HepG2 (cell line): ENCODE measurements around the gene ZNF513. TPM values are rescaled to one million over a fixed set of nuclear protein-coding genes. Genes with fewer than 3 reads are reported as not detected.
A peak's percentile ranks its signal among the peaks of the same experiment; 100 is the strongest.

Source experiments
- NFIB ChIP-seq: sonication (generic); formaldehyde crosslinking; IDR thresholded peaks from 2 replicates; pipeline ENCODE4 v1.9.0; 2021; ENCODE audit warnings: missing genetic modification reagents, mild to moderate bottlenecking, borderline replicate concordance
- NFRKB ChIP-seq: fragments of 450-650 bp; IDR thresholded peaks from 2 replicates; pipeline ENCODE4 v1.6.1; 2017
- NR2F2 ChIP-seq: IDR thresholded peaks from 2 replicates; pipeline ENCODE4 v1.6.1; 2012; ENCODE audit warnings: low read depth, inconsistent platforms, borderline replicate concordance
- ONECUT2 ChIP-seq: sonication (generic); formaldehyde crosslinking; IDR thresholded peaks from 2 replicates; pipeline ENCODE4 v1.4.0; 2020; ENCODE audit warnings: missing genetic modification reagents
- PBX3 ChIP-seq: sonication (generic); formaldehyde crosslinking; IDR thresholded peaks from 2 replicates; pipeline ENCODE4 v1.8.1; 2023; ENCODE audit warnings: missing genetic modification reagents, inconsistent platforms, borderline replicate concordance
- PLRG1 ChIP-seq: fragments of 450-650 bp; conservative IDR thresholded peaks from 2 replicates; pipeline ENCODE4 v1.6.1; 2016
- POLR2G ChIP-seq: fragments of 200-400 bp; formaldehyde crosslinking; IDR thresholded peaks from 2 replicates; pipeline ENCODE4 v1.6.1; 2018; ENCODE audit warnings: mild to moderate bottlenecking, low read depth, low read length, moderate library complexity
- SIN3A ChIP-seq: IDR thresholded peaks from 2 replicates; pipeline ENCODE4 v1.6.1; 2011; ENCODE audit warnings: low read depth, mild to moderate bottlenecking, control low read depth, low read length, borderline replicate concordance
- SP140L ChIP-seq: sonication (generic); formaldehyde crosslinking; IDR thresholded peaks from 2 replicates; pipeline ENCODE4 v1.4.0; 2020; ENCODE audit warnings: missing genetic modification reagents, borderline replicate concordance
- ZNF264 ChIP-seq: sonication (generic); formaldehyde crosslinking; IDR thresholded peaks from 2 replicates; pipeline ENCODE4 v1.4.0; 2020; ENCODE audit warnings: missing genetic modification reagents
- ZNF280B ChIP-seq: sonication (generic); formaldehyde crosslinking; IDR thresholded peaks from 2 replicates; pipeline ENCODE4 v1.5.0; 2020; ENCODE audit warnings: missing genetic modification reagents, mild to moderate bottlenecking, borderline replicate concordance
- ZNF577 ChIP-seq: sonication (generic); formaldehyde crosslinking; IDR thresholded peaks from 2 replicates; pipeline ENCODE4 v1.4.0; 2020; ENCODE audit warnings: mild to moderate bottlenecking, low read depth, missing genetic modification reagents, borderline replicate concordance
- ZNF737 ChIP-seq: sonication (generic); formaldehyde crosslinking; IDR thresholded peaks from 2 replicates; pipeline ENCODE4 v1.5.0; 2020; ENCODE audit warnings: missing genetic modification reagents, mild to moderate bottlenecking, borderline replicate concordance
- polyA plus RNA-seq, 8 experiments: library from polyadenylated mRNA; depleted of rRNA in 3 of 8; stranded (reverse) in 7 of 8; unstranded in 1 of 8; fragments of >200 nt; fragmentation: Illumina TruSeq in 4 of 8; extraction: Trizol in 4 of 8; gene quantifications; 2 replicates each; pipeline versions ENCODE4 v1.2.1 to v1.2.3, GENCODE V29; 2011 to 2016; ENCODE audit warnings: low read depth in 4 of 8, missing spikeins in 1 of 8, mixed read lengths in 1 of 8; ENCODE audit not compliant: insufficient read depth in 1 of 8
- total RNA-seq, 5 experiments: library from RNA; depleted of rRNA; stranded (reverse); fragments of >200 nt; fragmentation: Illumina TruSeq; extraction: Trizol; gene quantifications; 2 replicates each; pipeline ENCODE4 v1.2.3, GENCODE V29; 2016; ENCODE audit warnings: low read depth in 1 of 5
- TF ChIP-seq, protein P1 (sequence below): sonication (generic); formaldehyde crosslinking; IDR thresholded peaks from 2 replicates; pipeline ENCODE4 v1.9.0; 2021; ENCODE audit warnings: missing genetic modification reagents, mild to moderate bottlenecking, borderline replicate concordance
- TF ChIP-seq, protein P2 (sequence below): conservative IDR thresholded peaks from 2 replicates; pipeline ENCODE4 v1.6.1; 2018; ENCODE audit warnings: missing genetic modification reagents
- TF ChIP-seq, protein P3 (sequence below): IDR thresholded peaks from 2 replicates; pipeline ENCODE4 v1.6.1; 2018; ENCODE audit warnings: missing genetic modification reagents, mild to moderate bottlenecking, missing compliant biosample characterization

Gene ZNF513
- total and polyA plus RNA-seq, 2 of the 13 experiments (the other 11 are each of a cell fraction or from before 2014, with no cell fraction given) = 4.9 to 6.3 TPM

GRCh38 chr2:27370026-27370815 is 10.3 kb downstream of the ZNF513 start, which contains the start of the genes EIF2B4 and SNX17 (continued):
- TF ChIP-seq, protein P1, sequence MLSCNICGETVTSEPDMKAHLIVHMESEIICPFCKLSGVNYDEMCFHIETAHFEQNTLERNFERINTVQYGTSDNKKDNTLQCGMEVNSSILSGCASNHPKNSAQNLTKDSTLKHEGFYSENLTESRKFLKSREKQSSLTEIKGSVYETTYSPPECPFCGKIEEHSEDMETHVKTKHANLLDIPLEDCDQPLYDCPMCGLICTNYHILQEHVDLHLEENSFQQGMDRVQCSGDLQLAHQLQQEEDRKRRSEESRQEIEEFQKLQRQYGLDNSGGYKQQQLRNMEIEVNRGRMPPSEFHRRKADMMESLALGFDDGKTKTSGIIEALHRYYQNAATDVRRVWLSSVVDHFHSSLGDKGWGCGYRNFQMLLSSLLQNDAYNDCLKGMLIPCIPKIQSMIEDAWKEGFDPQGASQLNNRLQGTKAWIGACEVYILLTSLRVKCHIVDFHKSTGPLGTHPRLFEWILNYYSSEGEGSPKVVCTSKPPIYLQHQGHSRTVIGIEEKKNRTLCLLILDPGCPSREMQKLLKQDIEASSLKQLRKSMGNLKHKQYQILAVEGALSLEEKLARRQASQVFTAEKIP (CRISPR knock-in tag) = no peak
- TF ChIP-seq SP140L (CRISPR knock-in tag) (no peak), ONECUT2 (peak; percentile 21; the same call in 1 of the 2 replicates), ZNF280B (CRISPR knock-in tag) (peak; percentile 81; the same call in 1 of the 2 replicates), NFIB (CRISPR knock-in tag) (no peak; the same call in 1 of the 2 replicates), ZNF264 (CRISPR knock-in tag) (peak; percentile 90; the same call in 1 of the 2 replicates), PLRG1 (no peak), ZNF737 (CRISPR knock-in tag) (0 out of 2 replicates have a peak, but pooled peaks have one; percentile 53), NR2F2 (peak; percentile 61; the same call in 1 of the 2 replicates), ZNF577 (CRISPR knock-in tag) (peak; percentile 72; the same call in 1 of the 2 replicates), PBX3 (CRISPR knock-in tag) (no peak; the same call in 1 of the 2 replicates), NFRKB (peak; percentile 61), SIN3A (peak; percentile 84), POLR2G (peak; percentile 97)
- TF ChIP-seq, protein P2, sequence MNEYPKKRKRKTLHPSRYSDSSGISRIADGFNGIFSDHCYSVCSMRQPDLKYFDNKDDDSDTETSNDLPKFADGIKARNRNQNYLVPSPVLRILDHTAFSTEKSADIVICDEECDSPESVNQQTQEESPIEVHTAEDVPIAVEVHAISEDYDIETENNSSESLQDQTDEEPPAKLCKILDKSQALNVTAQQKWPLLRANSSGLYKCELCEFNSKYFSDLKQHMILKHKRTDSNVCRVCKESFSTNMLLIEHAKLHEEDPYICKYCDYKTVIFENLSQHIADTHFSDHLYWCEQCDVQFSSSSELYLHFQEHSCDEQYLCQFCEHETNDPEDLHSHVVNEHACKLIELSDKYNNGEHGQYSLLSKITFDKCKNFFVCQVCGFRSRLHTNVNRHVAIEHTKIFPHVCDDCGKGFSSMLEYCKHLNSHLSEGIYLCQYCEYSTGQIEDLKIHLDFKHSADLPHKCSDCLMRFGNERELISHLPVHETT (CRISPR knock-in tag) = peak; percentile 92
- TF ChIP-seq, protein P3, sequence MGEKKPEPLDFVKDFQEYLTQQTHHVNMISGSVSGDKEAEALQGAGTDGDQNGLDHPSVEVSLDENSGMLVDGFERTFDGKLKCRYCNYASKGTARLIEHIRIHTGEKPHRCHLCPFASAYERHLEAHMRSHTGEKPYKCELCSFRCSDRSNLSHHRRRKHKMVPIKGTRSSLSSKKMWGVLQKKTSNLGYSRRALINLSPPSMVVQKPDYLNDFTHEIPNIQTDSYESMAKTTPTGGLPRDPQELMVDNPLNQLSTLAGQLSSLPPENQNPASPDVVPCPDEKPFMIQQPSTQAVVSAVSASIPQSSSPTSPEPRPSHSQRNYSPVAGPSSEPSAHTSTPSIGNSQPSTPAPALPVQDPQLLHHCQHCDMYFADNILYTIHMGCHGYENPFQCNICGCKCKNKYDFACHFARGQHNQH (CRISPR knock-in tag) = peak; percentile 98
